HG02642 (cell line): ENCODE results near the gene EPS8.
"Not testable (repeated sequence)": the region's sequence is repeated elsewhere in the genome, so short reads cannot be mapped to it uniquely, and the experiment has no call there.

ENCODE experiments used
- ATAC-seq: cut with Tn5 transposase; IDR thresholded peaks from one replicate; pipeline ENCODE4 v1.9.1; 2021; ENCODE audit warnings: mild to moderate bottlenecking; ENCODE audit not compliant: unreplicated experiment, poor library complexity

The EPS8 gene

DNA sequence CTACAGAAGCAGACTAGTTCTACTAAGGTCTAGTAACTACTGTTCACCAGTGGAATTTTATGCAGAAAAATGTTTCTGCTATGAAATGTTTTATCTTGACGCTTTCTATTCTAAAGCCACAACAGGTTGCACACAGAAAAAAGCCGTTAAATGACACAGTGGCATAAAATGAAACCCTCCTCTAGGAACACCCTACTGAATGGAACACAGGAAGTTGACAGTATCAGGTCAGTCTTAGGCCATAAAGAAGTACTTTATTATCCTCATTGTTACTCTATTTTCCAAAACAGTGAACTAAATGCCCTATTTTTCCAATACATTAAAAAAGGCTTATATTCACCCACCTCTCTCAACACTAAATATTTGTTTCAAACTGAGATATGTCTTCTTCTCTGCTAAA lies 21.9 kb downstream of the EPS8 start:
- no peak for ATAC-seq

DNA sequence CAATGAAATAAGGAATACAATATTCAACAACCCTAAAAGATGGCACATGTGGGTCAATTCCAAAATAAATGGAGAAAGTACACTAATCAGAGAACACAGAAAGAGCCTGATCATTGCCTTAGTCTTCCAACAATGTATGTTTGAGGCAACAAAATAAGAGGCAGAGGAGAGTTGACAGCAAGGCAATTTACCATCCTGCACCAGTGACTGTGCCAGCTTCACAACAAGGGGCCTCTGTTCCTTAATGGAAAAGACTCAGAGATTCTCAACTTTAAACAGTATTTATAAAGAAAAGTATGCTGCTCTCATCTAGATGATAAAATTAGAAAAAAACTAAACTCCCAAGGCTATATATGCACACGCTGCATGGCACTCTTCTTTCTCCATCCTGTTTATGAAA lies 25.9 kb downstream of the EPS8 start:
- ATAC-seq = no peak

DNA sequence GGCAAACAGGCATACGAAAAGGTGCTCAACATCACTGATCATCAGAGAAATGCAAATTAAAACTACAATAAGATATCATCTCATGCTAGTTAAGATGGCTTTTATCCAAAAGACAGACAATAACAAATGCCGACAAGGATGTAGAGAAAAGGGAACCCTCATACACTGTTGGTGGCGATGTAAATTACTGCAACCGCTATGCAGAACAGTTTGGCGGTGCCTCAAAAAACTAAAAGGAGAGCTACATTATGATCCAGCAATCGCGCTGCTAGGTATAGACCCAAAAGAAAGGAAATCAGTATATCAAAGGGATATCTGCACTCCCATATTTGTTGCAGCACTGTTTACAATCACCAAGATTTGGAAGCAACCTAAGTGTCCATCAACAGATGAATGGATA lies 27.0 kb downstream of the EPS8 start:
- not testable (repeated sequence) for ATAC-seq

DNA sequence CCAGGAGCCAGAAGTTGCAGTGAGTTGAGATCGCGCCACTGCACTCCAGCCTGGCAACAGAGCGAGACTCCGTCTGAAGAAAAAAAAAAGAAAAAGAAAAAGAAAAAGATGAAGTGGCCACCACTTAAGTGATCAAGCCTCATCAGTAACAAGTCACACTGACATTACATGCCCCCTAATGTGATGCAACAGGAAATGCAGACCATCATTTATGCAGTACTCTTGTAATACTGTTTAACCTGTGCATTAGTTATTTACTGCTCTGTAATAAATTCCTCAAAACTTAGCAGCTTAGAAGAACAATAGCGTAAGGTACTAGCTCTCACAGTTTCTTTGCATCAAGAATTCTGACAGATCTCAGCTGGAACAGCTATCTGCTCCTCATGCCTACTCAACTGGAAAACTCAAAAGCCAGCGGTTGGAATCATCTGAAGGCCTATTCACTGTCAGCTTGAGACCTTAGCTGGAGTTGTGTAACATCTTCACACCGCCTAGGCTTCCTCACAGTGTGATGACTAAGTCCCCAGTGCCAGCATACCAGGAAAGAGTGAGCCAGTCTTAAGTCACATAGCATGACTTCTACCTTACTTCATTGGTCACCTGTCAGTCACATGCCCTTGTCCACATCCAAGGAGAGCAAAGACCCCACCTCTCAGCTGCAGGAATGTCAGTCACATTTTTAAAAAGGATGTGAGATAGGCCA lies 31.5 kb downstream of the EPS8 start:
- ATAC-seq = no peak

DNA sequence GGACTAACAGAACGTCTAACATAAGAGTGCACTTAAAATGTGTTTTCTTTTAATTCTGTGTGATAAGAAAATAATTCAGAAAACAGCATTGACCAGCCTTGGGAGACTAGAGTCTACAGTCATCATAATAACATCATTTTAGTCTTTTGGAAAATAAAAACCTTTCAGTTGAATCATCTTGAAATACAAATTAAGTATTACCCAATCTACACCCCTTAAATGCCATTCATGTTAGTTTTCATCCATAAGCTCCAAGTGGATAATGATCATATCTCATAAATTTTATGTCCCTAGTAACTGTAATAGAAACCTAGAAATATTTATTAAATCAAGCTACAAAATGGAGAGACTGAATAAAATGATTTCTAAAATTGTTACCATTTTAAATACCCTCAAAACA lies 32.4 kb downstream of the EPS8 start:
- no peak for ATAC-seq

DNA sequence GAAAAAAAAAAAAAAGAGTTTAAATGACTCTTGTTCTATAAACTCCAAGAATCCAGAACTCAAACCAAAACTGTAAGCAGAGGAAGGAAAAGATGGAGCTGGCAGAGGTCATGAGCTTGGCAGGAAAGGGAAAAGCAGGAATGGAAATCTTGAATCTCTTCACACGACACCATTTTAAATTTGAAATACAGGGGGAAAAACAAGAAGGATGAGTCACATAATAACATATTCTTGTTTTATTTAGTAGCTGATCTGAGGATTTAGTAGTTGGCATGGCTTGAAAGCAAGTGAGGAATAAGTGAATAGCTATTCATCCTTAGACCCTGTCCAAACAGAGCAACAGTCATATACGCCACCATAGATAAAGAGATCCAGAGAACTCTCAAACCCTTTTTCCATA lies 35.0 kb downstream of the EPS8 start:
- no peak for ATAC-seq

DNA sequence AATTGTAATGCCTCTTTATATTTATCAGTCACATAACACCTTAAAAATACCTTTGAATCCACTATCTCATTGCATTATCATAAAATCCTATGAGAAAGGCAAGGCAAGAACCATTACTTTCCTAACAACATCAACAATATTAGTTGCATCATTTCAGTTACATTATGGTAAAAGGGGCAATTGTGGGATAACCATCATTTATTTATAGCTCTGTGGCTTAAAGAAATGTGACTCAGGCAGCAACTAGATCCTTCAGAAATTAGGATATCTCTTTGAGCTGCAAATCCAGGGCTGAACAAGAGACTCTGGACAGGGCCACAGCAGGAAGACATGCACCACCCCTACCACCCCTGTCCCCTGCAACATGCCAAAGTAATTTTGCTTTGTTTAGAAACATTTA lies 36.4 kb downstream of the EPS8 start:
- ATAC-seq = no peak

DNA sequence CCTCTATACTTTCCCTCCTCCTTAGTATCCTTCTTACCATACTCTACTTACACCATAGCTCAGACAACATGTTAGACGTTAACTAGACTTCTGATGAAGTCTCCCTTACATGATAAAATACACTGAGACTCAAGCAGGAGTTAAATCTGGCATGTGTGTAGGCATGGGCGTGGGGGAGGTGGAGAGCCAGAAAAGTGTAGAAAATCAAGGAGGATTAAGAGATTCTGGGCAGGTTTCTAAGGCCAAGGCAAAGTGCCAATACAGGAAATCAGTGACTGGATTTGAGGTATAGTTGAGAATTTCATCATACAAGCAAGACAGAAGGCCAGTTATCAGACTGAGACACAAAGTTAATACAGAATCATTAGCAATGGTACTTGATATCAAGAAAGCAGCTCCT lies 37.4 kb downstream of the EPS8 start:
- no peak for ATAC-seq

DNA sequence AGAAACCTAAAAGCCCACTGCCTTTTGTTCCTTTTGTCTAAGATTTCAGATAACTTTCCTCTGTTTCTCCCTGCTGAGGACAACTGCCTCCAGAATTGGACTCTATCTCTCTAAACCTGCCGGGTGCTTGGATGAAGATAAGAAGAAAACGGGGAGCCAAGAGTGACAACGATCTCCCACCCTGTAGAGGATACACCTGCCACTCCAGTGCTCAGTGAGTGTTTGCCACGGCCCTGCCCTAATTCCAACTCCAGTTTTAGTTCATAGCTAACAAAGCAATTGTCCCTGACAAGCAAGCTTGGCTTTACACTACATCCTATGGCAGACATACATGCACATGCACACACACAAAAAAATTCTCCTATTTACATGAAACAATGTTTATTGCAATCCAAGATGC lies 39.3 kb downstream of the EPS8 start:
- no peak for ATAC-seq

DNA sequence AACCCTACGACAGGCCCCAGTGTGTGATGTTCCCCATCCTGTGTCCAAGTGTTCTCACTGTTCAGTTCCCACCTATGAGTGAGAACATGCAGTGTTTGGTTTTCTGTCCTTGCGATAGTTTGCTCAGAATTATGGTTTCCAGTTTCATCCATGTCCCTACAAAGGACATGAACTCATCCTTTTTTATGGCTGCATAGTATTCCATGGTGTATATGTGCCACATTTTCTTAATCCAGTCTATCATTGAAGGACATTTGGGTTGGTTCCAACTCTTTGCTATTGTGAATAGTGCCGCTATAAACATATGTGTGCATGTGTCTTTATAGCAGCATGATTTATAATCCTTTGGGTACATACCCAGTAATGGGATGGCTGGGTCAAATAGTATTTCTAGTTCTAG lies 47.3 kb downstream of the EPS8 start:
- not testable (repeated sequence) for ATAC-seq

DNA sequence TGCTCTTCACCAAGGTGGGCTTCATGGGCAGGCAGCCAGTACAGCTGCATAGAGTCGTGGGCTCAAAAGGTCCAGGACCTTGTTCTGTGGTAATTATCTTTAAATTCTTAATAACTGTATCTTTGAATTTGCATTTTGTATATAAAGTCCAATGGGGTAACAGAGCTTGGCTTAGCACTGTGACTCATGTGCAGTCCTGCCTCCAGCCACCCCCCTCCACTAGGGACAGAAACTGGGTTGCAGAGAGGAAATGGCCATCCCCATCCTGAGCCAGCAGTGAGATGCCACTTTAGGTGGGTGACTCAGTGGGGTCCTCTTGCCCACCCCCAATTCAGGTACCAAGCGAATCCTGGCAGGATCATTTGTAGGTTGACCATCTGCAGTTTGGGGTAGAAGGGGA lies 48.1 kb downstream of the EPS8 start:
- no peak for ATAC-seq

DNA sequence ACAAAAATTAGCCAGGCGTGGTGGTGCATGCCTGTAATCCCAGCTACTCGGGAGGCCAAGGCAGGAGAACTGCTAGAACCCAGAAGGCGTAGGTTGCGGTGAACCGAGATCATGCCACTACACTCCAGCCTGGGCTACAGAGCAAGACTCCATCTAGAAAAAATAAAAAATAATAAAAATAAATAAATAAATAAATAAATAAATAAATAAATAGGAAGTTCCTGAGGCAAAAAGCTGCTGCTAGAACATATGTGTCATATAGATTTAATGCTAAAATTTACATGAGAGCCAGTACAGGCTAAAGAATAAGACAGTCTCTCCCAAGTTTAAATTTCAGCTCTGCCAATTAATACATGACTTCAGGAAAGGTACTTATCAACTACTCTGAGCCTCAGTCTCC lies 48.8 kb downstream of the EPS8 start:
- ATAC-seq = not testable (repeated sequence)

DNA sequence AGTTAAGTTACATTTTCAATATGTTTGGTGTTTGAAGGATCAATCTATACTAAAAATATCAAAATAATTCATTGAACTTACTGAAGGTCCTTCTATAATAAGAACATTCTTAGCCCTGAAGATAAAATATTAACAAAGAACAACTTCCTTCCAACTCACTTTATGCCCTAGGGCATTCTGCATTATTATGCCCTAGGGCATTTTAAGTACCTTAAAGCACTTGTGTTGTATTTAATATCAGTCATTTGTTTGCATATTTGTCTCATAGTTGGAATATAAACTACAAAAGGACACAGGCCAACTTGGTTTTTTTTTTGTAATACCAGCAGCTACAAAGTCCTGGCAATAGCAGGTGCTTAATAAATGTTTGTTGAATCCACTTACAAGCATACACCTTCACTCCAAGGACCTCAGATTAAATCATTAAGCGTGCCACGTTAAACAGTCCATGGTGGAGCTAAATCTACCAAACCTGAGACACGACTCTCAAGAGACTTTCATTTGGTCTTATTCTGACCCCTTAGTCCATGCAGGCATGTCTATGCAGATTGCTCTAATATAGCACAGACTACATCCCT lies 50.7 kb downstream of the EPS8 start:
- ATAC-seq = no peak

DNA sequence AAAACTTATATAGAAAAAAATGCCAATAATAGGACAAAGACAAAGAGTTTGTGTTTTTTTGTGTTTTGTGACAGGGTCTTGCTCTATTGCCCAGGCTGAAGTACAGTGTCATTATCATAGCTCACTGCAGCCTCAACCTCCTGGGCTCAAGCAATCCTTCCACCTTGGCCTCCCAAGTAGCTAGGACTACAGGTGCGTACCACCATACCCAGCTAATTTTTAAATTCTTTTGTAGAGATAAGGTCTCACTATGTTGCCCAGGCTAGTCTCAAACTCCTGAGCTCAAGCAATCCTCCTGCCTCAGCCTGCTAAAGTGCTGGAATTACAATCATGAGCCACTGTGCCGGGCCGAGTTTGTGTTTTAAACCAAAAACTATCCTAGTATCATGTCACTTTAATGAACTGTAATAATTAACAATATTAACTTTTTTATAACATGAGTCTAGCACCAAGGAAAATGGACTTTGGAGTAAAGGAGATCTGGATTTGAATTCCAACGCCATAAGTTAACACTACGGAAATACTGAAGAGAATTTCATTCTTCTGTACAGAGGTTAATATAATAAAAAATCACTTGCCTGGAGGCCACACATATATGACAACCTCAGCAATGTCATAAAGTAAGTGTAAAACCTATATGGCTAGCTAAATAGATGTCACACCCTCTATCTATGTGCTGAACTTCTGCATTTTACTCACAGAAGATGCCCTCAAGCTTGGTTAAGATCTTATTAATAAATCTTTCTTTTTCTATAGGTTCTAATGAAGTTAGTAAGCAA lies 53.2 kb downstream of the EPS8 start:
- ATAC-seq = no peak

DNA sequence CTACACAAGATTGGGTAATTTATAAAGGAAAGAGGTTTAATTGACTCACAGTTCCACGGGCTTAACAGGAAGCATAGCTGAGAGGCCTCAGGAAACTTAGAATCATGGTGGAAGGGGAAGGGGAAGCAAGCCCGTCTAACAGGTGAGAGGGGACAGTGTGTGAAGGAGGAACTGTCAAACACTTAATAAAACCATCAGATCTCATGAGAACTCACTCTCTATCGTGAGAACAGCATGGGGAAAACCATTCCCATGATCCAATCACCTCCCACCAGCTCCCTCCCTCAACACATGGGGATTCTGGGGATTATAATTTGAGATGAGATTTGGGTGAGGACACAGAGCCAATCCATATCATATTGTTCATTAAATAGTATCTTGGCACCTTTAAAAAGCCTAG lies 56.1 kb downstream of the EPS8 start:
- peak; percentile 49 for ATAC-seq

DNA sequence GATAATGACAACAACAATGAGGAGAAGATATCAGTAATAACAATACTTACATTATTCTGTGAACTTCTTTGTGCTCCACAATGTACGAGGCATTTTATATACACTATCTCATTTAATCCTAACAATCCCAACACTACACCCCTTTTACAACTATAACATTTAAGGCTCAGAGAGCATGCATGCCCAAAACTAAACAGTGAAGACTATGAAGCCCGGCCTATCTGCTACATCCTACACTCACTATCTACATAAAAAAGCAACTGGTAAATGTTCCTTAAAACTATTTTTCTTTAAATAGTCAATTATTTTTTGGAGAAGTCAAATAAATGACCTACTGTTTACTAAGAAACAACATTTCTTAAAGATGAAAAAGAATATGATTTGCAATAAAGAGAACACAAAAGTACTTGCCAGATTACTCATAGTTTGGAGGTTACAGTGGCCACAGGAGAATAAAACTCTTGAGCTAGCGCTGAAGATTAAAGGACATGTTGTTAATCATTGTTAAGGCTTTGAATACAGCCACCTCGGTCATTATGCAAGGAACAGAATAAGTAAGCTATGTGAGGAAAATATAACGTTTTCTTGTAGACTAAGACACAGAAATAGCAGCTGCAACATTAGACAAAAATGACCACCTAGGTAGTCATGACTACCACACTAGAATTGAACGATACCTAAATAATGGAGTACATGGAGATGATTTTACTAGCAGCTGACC lies 56.7 kb downstream of the EPS8 start:
- ATAC-seq = peak; percentile 79

DNA sequence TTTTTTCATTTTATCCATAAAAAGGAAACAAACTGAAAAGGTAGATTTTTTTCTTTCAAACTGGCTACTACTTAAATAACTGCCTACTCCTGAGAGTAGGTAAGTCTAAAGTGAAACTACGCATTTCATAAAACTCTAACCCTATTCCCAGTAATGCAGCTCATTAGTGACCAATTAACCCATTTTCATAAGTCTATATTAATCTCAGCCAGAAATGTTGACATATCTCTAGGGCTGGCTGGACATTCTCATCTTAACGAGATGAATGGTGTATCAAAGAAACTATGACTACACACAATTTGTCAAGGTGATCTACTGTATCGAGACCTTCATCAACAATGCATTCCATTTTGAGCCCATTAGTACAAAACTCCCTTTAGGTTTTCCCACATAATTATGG lies 57.2 kb downstream of the EPS8 start:
- no peak for ATAC-seq

DNA sequence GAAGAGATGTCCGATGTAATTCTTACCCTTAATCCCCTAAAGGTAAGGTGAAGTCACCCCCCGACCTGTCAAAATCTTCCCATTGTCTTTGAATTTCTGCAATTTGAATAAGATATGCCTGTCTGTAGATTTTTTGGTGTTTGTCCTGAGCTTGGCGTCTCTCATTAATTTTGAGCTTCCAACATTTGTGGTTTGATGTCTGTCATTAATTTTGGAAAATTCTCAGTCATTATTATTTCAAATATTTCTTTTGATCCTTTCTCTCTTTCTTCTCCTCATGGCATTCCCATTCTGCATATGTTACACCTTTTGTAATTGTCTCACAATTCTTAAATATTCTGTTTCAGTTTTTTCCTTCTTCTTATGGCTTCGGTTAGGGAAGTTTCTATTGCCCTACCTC lies 60.1 kb downstream of the EPS8 start:
- ATAC-seq = no peak

DNA sequence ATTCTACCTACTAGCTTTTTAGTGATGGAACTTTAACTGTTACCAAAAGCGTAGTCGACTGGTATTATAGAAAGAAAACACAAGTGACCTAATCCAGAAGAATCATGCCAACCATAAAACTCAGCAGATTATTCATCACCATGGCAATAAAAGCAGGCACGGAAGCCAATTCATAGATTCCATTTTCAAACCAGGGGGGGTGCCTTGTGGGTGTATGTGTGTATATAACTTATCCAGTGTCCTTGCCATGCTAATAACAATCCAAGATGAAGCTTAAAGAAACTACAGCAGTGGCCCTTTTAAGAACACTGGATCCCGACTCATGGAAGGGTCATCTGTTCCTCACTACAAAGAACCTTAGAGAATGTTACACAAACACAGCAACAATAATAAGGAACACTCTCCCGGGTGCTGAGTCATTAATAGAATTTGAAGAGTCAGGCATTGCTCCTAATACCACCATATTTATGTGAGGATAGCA lies 61.0 kb downstream of the EPS8 start:
- ATAC-seq = no peak

DNA sequence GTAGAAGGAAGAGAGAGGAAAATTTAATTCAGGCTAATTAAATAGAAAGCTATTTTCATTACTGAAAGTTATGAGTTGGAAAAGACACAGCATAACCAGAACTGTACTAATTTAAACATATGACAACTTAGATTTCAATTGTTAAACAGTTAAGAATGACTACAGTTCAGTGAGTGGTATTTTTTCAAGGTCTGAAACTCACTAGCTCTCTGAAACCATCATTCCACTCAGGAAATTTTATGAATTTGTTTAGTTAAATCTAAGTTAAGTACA lies 62.4 kb downstream of the EPS8 start:
- ATAC-seq = no peak
